Measurements from ENCODE around the gene KCNIP4. TPM values are rescaled to one million over a fixed set of nuclear protein-coding genes. Genes with fewer than 3 reads are reported as not detected.

KCNIP4 gene
- total RNA-seq, 1 donor, result 1.7 TPM

- H3K4me3 ChIP-seq (ENCODE audit: low read depth, low read length), result no peak overlapping the region
- TF ChIP-seq, protein P1, sequence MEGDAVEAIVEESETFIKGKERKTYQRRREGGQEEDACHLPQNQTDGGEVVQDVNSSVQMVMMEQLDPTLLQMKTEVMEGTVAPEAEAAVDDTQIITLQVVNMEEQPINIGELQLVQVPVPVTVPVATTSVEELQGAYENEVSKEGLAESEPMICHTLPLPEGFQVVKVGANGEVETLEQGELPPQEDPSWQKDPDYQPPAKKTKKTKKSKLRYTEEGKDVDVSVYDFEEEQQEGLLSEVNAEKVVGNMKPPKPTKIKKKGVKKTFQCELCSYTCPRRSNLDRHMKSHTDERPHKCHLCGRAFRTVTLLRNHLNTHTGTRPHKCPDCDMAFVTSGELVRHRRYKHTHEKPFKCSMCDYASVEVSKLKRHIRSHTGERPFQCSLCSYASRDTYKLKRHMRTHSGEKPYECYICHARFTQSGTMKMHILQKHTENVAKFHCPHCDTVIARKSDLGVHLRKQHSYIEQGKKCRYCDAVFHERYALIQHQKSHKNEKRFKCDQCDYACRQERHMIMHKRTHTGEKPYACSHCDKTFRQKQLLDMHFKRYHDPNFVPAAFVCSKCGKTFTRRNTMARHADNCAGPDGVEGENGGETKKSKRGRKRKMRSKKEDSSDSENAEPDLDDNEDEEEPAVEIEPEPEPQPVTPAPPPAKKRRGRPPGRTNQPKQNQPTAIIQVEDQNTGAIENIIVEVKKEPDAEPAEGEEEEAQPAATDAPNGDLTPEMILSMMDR (IDR thresholded peaks at IDR 0.05; ENCODE audit: insufficient read depth, low read length), result no peak
- no peak for DNase-seq (ENCODE audit: low read depth)
Observed at GRCh38 chr4:21411086-21411485, 537.5 kb downstream of the KCNIP4 start.

DNA sequence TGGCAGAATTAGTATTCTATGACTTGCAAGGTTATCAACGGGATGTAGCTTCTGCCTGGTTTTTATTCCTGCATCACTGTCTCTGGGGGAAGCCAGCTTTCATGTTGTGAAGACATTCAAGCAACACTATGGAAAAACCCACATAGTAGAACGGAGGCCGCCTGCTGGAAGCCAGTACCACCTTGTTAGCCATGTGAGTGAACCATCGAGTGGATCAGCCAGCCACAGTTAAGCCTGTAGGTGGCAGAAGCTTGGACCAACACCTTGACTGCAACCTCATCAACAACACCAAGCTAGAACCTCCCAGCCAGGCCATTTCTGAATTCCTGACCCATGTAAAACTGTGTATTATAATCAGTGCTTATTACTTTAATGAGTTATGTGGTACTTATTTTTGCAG, 538.2 kb downstream of the KCNIP4 start:
- DNase-seq (ENCODE audit: low read depth), result no peak
- TF ChIP-seq, protein P1 (IDR thresholded peaks at IDR 0.05; ENCODE audit: insufficient read depth, low read length), result no peak
- no peak overlapping the region for H3K4me3 ChIP-seq (ENCODE audit: low read depth, low read length)

DNA sequence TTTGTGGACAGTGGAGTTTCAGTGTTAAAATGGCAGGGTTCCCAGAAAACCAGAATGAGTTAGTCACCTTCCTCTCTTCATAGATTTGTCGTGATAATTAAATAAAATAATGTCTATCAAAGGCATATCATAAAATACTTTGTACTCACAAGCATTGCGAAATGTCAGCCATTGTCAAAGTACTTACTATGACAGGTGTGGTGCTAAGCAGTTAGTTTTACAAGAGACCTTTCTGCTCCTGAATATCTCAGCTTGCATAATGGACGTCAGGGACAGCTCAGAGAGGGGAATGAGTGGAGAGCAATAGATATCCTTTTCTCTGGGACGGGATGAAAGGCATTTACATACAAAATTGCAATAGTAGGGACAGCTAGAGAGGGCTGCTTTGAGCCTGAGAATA, 560.9 kb downstream of the KCNIP4 start:
- TF ChIP-seq, protein P1 (IDR thresholded peaks at IDR 0.05; ENCODE audit: insufficient read depth, low read length), result no peak
- no peak for DNase-seq (ENCODE audit: low read depth)

DNA sequence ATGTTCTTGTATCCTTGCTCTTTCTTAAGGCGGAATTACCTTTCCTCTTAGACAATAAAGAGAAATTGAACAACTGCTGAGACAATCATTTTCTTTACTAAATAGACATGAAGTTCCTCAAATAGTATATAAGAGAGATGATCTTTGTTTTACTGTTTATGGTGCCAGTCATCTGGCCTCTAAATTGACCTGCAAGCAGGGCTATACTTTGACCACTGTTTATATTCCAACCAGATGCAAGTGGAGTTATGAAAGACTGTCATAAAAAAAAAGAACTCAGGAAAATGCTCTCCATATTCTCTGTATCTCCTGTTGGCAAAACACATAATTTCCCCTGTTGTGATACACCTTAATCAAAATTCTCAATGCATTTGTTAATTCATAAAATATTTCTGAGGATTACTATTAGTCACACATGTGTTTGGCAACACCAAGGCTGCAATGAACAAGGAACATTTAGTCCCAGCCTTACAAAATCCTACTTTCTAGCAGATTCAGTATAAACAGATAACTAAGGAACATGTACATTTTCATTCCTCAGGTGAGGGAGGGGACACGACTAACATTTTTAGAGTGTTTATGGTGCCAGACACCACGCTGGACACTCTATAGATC, 562.3 kb downstream of the KCNIP4 start:
- TF ChIP-seq, protein P1 (IDR thresholded peaks at IDR 0.05; ENCODE audit: insufficient read depth, low read length), result no peak
- no peak overlapping the region for H3K4me3 ChIP-seq (ENCODE audit: low read depth, low read length)
- DNase-seq (ENCODE audit: low read depth), result no peak

More for the DNA sequence above, 560.9 kb downstream of the KCNIP4 start:
- no peak overlapping the region for H3K4me3 ChIP-seq (ENCODE audit: low read depth, low read length)

DNA sequence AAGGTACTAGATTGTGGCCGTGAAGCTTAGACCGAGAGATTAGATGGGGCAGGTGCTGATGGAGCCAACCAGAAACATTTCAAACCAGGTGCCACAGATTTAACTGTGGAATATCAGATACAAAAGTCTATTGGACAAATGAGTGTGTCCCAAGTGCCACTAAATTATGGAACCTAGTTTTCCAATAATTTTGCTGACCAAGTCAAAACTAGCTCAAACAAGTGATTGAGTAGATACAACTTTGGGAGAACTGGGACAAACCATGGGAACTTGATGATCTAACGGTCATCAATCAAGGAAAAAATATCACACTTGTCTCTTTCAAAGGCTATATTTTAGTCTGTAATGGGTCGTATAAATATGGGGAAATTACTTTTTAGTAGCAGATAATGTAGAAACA, 562.9 kb downstream of the KCNIP4 start:
- TF ChIP-seq, protein P1 (IDR thresholded peaks at IDR 0.05; ENCODE audit: insufficient read depth, low read length), result no peak
- H3K4me3 ChIP-seq (ENCODE audit: low read depth, low read length), result no peak overlapping the region
- DNase-seq (ENCODE audit: low read depth), result no peak

DNA sequence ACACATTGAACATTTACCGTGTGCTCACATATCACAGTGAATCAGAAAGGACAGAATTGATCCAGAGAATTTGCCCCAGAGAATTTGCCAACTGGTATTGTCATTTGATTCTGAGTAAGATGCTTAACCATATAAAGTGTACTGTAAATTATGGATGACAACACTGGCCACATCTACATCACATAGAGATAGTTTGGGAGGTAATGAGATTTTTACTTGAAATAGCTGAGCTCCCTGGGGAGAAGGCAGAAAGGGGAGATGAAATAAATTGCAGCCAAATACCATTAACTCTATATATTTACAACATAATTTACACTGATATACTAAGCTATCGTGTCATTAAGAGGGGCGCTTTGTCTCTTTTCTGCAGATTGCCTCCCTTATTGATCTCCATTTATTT, 564.0 kb downstream of the KCNIP4 start:
- TF ChIP-seq, protein P1 (IDR thresholded peaks at IDR 0.05; ENCODE audit: insufficient read depth, low read length), result no peak
- DNase-seq (ENCODE audit: low read depth), result no peak
- H3K4me3 ChIP-seq (ENCODE audit: low read depth, low read length), result no peak overlapping the region

DNA sequence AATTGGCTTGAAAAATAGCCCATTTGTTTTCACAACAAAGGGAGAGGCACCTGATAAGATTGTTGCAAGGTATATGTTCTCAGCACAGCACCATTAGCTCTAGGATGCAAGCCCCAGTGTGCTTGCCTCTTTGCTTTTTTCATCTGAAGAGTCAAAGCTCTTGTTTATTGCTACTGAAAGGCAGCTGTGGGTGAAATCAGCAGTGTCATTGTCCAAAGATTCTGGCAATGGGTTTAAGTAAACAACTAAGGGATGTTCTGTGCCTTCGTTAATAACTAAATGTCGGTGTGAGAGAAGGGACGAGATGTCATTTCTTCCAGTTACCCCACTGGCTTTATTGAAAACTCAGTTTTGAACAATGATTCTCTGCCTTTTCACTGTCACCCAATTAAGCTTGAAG, 567.7 kb downstream of the KCNIP4 start:
- DNase-seq (ENCODE audit: low read depth), result no peak
- TF ChIP-seq, protein P1 (IDR thresholded peaks at IDR 0.05; ENCODE audit: insufficient read depth, low read length), result no peak

More for the DNA sequence above, 567.7 kb downstream of the KCNIP4 start:
- no peak overlapping the region for H3K4me3 ChIP-seq (ENCODE audit: low read depth, low read length)
